Middle frontal gyrus (tissue), 1 donor: Measurements from ENCODE around the gene TBC1D3.
"Not testable (repeated sequence)": the region's sequence is repeated elsewhere in the genome, so short reads cannot be mapped to it uniquely, and the experiment has no call there.

Experiments
- DNase-seq: peaks from one replicate; pipeline ENCODE4 v3.0.0-alpha.2; 2015; ENCODE audit warnings: low spot score; ENCODE audit errors: extremely low spot score

The TBC1D3 gene

GRCh38 chr17:38192455-38192854 lies at the start of gene TBC1D3:
Gene TBC1D3, minus strand, starts transcription at chr17:38192555. Its CDS starts 1,526 bp downstream, at chr17:38191029.
- DNase-seq, result not testable (repeated sequence)

- not testable (repeated sequence) for DNase-seq
These were observed 40.4 kb upstream of the TBC1D3 start for GRCh38 chr17:38232790-38233189.

- not testable (repeated sequence) for DNase-seq
These were observed 33.6 kb upstream of the TBC1D3 start for GRCh38 chr17:38225844-38226495.

- not testable (repeated sequence) for DNase-seq
These were observed 28.5 kb upstream of the TBC1D3 start for GRCh38 chr17:38220867-38221266.

GRCh38 chr17:38200271-38200670 lies 7.9 kb upstream of the TBC1D3 start:
- not testable (repeated sequence) for DNase-seq

GRCh38 chr17:38134860-38135259 lies 57.5 kb downstream of the TBC1D3 start:
- not testable (repeated sequence) for DNase-seq
